MCF 10A (cell line): ENCODE measurements around the gene EXOC6. TPM values are rescaled to one million over a fixed set of nuclear protein-coding genes. Genes with fewer than 3 reads are reported as not detected.

Source experiments
- BruUV-seq: library from RNA; stranded (reverse); fragments of 400-500 nt; replicated peaks from 2 replicates; lab custom pipeline; 2021; lab: Mats Ljungman, UMichigan
- CTCF ChIA-PET: fragments of 300-600 bp; sonication (Branson Sonifier 250); formaldehyde crosslinking; extraction: SDS; loops from one replicate; lab custom pipeline; 2021; ENCODE audit warnings: antibody characterized with exemption, inconsistent platforms; lab: Yijun Ruan, JAX
- POLR2A ChIA-PET: fragments of 300-600, 350-650 bp; sonication (Branson Sonifier 250); formaldehyde crosslinking; extraction: SDS; loops from one replicate; lab custom pipeline; 2020; ENCODE audit warnings: antibody characterized with exemption, inconsistent platforms; lab: Yijun Ruan, JAX
- DNase-seq: peaks from one replicate; pipeline ENCODE4 v3.0.0-alpha.2; 2018; ENCODE audit not compliant: unreplicated experiment
- H3K27ac Mint-ChIP-seq: one replicate; pipeline ENCODE4 v1.8.0; 2022; ENCODE audit warnings: mild to moderate bottlenecking, low read depth, mixed read lengths; ENCODE audit not compliant: unreplicated experiment
- H3K27me3 Mint-ChIP-seq: one replicate; pipeline ENCODE4 v1.8.0; 2022; ENCODE audit warnings: mixed read lengths; ENCODE audit not compliant: insufficient read depth, unreplicated experiment
- H3K36me3 Mint-ChIP-seq: one replicate; pipeline ENCODE4 v1.8.0; 2022; ENCODE audit warnings: mild to moderate bottlenecking, moderate library complexity, mixed read lengths; ENCODE audit not compliant: insufficient read depth, unreplicated experiment
- H3K4me1 Mint-ChIP-seq: one replicate; pipeline ENCODE4 v1.8.0; 2022; ENCODE audit warnings: mixed read lengths; ENCODE audit not compliant: insufficient read depth, unreplicated experiment
- H3K4me3 Mint-ChIP-seq: one replicate; pipeline ENCODE4 v1.8.0; 2022; ENCODE audit warnings: mild to moderate bottlenecking, moderate library complexity, mixed read lengths; ENCODE audit not compliant: unreplicated experiment
- H3K9me3 Mint-ChIP-seq: one replicate; pipeline ENCODE4 v1.8.0; 2022; ENCODE audit warnings: mixed read lengths; ENCODE audit not compliant: unreplicated experiment
- CTCF ChIP-seq: fragments of 200-600 bp; IDR thresholded peaks from one replicate; pipeline ENCODE4 v1.8.0; 2022; ENCODE audit warnings: antibody characterized with exemption, mild to moderate bottlenecking; ENCODE audit not compliant: unreplicated experiment
- intact Hi-C: fragments of 100-400 bp; cut with micrococcal nuclease; formaldehyde crosslinking; loops from 2 replicates; pipeline ENCODE4 v1.14.1; 2022
- total RNA-seq: library from RNA; stranded (reverse); gene quantifications from 2 replicates; pipeline ENCODE4 v1.2.3, GENCODE V29; 2022

The EXOC6 gene
- total RNA-seq, 1 experiment from 2014 or later = 6.6 TPM

- no peak overlapping the region for H3K27ac Mint-ChIP-seq
- DNase-seq = no peak
- intact Hi-C loops = no loop called here
- H3K4me1 Mint-ChIP-seq = no peaks in the 10 kb centered on the region
- TF ChIP-seq CTCF = no peak
- peaks cover 51% of the 10 kb centered on the region for H3K27me3 Mint-ChIP-seq
- H3K9me3 Mint-ChIP-seq = no peaks in the 10 kb centered on the region
- no peaks in the 10 kb centered on the region for H3K36me3 Mint-ChIP-seq
- no TSS peak for BruUV-seq
- ChIA-PET CTCF (interaction anchor here (1.4 kb wide), 1 partner anchor 11 kb away, joined by 10 read pairs; no protein-coding TSS in a partner anchor), POLR2A (no interaction called here)
- H3K4me3 Mint-ChIP-seq = no peak overlapping the region
Observed at GRCh38 chr10:93069245-93069561, 220.9 kb downstream of the EXOC6 start.

- no TSS peak for BruUV-seq
- DNase-seq = no peak
- no peak for TF ChIP-seq CTCF
- POLR2A ChIA-PET = no interaction called here
- no peaks in the 10 kb centered on the region for H3K36me3 Mint-ChIP-seq
- H3K27ac Mint-ChIP-seq = no peak overlapping the region
- intact Hi-C loops = no loop called here
- CTCF ChIA-PET = interaction anchor here (0.7 to 1.4 kb wide), 5 partner anchors 9 to 105 kb away, joined by 3 to 10 read pairs (median 5); no protein-coding TSS in a partner anchor
- no peaks in the 10 kb centered on the region for H3K9me3 Mint-ChIP-seq
- peaks cover 65% of the 10 kb centered on the region for H3K27me3 Mint-ChIP-seq
- H3K4me1 Mint-ChIP-seq = no peaks in the 10 kb centered on the region
- H3K4me3 Mint-ChIP-seq = no peak overlapping the region
Observed at GRCh38 chr10:93070378-93071176, 222.3 kb downstream of the EXOC6 start.

GRCh38 chr10:93071177-93071472 is 222.8 kb downstream of the EXOC6 start:
- CTCF ChIA-PET = interaction anchor here (0.6 to 1.0 kb wide), 2 partner anchors 62 to 106 kb away, joined by 3 to 4 read pairs; no protein-coding TSS in a partner anchor
- Mint-ChIP-seq H3K27ac (no peak overlapping the region), H3K4me1 (no peaks in the 10 kb centered on the region), H3K9me3 (no peaks in the 10 kb centered on the region), H3K4me3 (no peak overlapping the region), H3K27me3 (peaks cover 70% of the 10 kb centered on the region), H3K36me3 (no peaks in the 10 kb centered on the region)
- POLR2A ChIA-PET = no interaction called here
- no TSS peak for BruUV-seq
- no peak for DNase-seq
- intact Hi-C loops = no loop called here
- no peak for TF ChIP-seq CTCF

- Mint-ChIP-seq H3K4me3 (peak overlapping the region; percentile 65), H3K27me3 (peaks cover 74% of the 10 kb centered on the region), H3K9me3 (no peaks in the 10 kb centered on the region), H3K36me3 (no peaks in the 10 kb centered on the region), H3K4me1 (no peaks in the 10 kb centered on the region), H3K27ac (no peak overlapping the region)
- intact Hi-C loops = loop anchor here (2.0 kb wide), 1 partner anchor 65 kb away; no protein-coding TSS in a partner anchor
- DNase-seq = no peak
- no peak for TF ChIP-seq CTCF
- ChIA-PET CTCF (interaction anchor here (0.6 kb wide), 1 partner anchor 63 kb away, joined by 4 read pairs; no protein-coding TSS in a partner anchor), POLR2A (no interaction called here)
- BruUV-seq = no TSS peak
Observed at GRCh38 chr10:93071674-93072224, 223.4 kb downstream of the EXOC6 start.
